HG02870 (cell line): ENCODE results near the gene SLC6A13.

ENCODE experiments used
- ATAC-seq: cut with Tn5 transposase; IDR thresholded peaks from one replicate; pipeline ENCODE4 v1.9.1; 2021; ENCODE audit warnings: mild to moderate bottlenecking, moderate library complexity; ENCODE audit not compliant: unreplicated experiment

Gene SLC6A13

GRCh38 chr12:180445-180844 lies 82.2 kb downstream of the SLC6A13 start:
- no peak for ATAC-seq

GRCh38 chr12:179885-180284 lies 82.8 kb downstream of the SLC6A13 start:
- ATAC-seq, result no peak

DNA sequence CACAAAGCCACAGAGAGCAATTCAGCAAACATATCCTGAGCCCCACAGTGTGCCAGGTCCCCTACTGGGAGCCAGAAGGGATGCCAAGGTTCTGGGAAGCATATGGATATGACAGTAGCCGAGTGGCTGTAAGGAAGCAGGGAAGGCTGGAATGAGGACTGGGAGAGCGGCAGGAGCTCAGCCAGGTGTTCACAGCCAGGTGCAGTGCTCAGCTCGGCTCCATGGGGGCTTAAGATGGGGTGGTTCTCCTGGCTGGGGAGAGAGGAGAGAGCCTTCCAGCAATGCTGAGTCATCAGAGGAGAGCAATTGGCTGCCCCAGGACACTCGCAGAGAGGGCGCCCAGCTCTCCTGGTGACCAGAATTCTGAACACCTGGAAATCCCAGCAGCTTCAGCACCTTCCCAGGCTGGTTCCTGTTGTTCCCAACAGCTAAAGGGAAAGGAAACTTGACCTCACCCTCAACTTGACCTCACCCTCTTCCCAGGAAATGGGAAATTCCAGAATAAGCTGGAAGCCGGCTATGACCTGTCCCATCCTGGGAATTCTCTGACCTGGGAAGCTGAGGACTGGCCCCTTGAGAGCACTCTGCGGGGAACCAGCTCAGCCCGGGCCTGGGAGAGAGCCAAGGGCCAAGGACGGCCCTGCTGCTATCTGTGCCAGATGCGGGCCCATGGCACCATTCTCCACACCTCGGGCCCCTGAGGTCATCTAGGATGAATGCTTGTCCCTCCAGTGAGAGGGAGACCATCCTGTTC lies 83.3 kb downstream of the SLC6A13 start:
- no peak for ATAC-seq

DNA sequence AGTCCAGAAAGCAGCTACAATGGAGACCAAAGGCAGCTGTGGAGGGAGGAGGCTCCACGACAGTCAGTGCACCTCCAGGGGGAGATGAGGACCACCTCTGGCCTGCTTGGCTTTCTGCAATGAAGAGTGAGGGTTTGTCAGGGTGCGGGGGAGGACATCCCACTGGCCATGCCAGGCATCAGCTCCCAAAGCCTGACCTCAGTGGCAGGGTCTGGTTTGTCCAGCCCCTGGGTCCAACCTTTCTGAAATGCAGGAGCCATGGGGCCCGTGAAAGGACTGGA lies 83.9 kb downstream of the SLC6A13 start:
- no peak for ATAC-seq

GRCh38 chr12:177980-178828 lies 84.4 kb downstream of the SLC6A13 start:
- ATAC-seq, result no peak

- no peak for ATAC-seq
Measured at GRCh38 chr12:177336-177979, 85.2 kb downstream of the SLC6A13 start.

DNA sequence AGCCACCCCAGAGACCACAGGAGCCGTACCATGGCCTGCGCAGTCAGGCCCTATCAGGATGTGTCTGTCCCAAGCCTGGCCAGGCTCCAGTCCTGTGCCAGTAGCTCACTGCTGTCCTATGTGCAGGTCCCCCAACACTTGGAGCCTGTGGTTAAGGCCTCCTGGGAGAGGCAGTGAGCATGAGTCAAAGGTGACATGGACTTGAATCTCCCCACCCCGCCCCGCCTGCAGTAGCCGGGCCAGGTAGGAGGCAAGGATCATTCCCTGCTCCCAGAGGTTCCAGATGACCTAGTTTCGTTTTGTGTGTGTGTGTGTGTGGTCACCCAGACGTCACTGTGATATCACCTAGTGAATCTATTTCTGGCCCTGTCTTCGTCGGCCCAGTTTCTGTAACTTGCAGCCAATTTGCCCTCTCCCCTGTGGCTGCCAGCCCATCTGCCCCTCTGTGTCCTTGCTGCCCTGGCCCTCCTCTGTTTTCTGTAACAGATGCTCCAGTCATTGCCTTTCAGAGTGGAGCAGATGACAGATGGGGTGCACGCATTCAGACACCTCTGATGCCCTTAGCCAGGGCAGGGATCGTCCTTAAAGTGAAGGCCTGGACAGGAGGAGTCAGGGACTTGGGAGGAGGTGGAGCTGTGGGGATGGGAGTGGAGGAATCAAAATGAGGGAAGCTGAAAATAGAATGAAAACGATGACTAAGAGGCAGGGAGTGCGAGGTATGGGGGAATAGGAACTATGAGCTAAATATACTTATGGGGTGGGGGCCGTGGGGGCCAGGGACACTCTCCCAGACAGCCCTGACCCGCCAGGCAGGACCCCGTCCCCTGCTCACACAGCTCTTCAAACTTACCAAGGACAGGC lies 86.1 kb downstream of the SLC6A13 start:
- ATAC-seq, result no peak

- no peak for ATAC-seq
Measured at GRCh38 chr12:175759-176158, 86.9 kb downstream of the SLC6A13 start.

DNA sequence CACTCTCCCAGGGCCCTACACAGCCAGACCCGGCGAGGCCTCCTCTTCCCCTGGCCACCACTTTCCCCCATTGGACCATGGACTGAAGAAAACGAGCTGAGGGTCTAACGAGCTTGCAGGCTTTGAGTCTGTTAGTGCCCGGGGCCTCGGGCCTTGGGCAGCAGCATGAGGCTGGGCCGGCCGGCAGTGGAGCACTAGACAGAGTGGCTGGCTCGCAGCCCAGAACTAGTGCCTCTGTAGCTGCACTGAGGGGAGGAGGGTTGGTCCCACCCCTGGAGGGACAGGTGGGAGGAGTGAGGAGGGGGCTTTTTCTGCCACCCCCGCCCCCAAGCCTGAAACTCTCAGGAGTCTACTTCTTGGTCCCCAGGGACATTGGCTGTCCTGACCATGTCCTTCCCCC lies 87.4 kb downstream of the SLC6A13 start:
- ATAC-seq, result no peak

GRCh38 chr12:174596-174995 lies 88.0 kb downstream of the SLC6A13 start:
- no peak for ATAC-seq

DNA sequence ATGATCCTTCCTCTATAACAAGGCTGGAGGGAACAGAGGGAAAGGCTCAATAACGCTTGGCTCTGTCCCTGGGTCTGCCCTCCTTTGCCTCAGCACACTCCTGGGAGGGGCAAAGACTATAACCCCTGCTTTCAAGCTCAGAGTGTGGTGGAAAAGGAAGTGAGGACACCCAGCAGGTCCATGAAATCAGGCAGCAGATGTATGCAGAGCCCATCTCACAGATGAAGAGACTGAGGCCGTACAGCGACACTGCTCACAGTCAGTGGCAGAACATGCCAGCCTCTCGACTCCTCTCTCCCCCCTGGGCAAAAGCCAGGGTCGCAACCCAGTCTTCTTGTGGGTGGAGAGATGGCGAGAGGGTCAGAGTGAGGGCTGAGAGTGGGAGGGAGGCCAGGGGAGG lies 88.5 kb downstream of the SLC6A13 start:
- ATAC-seq, result no peak

- no peak for ATAC-seq
Measured at GRCh38 chr12:172732-173161, 89.9 kb downstream of the SLC6A13 start.

DNA sequence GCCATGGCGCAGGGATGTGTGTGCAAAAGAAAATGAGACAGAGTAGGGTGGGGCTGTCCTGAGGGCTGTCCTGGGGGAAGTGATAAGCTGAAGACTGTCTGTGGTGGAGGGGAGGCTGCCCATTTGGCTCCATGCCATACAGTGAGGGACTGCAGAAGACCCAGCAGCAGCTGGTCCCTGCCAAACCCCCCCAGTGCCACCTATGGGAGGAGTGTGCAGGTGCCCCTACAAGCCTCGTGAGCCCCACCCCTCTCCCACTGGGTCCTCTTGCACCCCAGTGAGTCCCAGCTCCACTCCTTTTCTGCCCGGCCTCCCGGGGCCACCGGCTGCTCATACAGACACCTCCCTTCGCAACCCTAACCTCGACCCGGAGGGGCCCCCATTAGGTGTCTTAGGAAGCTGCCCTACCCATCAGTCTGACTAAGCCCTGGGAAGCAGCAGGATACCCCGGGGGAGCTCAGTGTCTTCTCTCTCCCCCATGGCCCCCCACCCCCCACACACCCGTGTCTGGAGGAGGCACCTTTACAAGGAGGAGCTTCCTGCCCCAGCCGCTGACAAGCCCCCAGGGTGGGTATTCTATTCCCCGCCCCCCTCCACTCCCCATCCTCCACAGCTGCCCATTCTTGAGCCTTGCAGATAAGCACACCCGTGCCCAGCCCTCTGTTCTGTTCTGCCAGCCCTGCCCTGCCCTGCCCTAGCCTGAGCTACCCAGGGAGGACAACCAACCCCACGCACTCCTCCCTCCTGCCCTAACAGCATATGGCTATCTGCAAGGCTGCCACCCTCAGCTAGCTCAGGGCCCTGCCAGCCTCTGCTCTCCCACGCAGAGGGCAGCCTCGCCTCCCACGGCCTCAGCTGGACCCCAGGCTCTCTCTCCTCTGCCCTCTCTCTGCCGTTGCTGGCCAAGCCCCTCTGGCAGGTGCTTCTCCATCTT lies 90.6 kb downstream of the SLC6A13 start:
- ATAC-seq, result no peak

- ATAC-seq, result no peak
Measured at GRCh38 chr12:171276-171675, 91.4 kb downstream of the SLC6A13 start.
